GM19023 (cell line): ENCODE data around the gene AXDND1.
"Not testable (repeated sequence)": the region's sequence is repeated elsewhere in the genome, so short reads cannot be mapped to it uniquely, and the experiment has no call there.

Experiments used
- ATAC-seq: cut with Tn5 transposase; IDR thresholded peaks from one replicate; pipeline ENCODE4 v1.9.1; 2021; ENCODE audit warnings: mild to moderate bottlenecking, moderate library complexity; ENCODE audit not compliant: unreplicated experiment

The AXDND1 gene

GRCh38 chr1:179365342-179366092 lies at the start of gene AXDND1:
Gene AXDND1 (plus strand): TSS chr1:179365971. CDS start chr1:179366510, 539 bp downstream.
- peak; percentile 99 for ATAC-seq

DNA sequence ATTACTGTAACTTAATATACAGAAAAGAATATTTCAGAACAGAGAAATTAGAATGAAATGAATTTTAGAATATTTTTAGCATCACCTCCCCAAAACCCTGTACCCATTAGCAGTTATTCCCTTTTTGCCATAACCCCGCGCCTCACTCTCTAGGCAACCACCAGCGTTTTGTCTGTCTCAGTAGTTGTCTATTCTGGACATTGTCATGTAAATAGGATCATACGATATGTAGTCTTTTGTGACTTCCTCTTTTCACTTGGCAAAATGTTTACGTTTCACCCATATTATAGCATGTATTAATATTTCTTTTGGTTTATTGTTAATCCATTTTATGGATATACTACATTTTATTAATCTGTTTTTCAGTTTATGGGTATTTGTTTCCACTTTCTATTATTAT lies 47.3 kb upstream of the AXDND1 start:
- no peak for ATAC-seq

DNA sequence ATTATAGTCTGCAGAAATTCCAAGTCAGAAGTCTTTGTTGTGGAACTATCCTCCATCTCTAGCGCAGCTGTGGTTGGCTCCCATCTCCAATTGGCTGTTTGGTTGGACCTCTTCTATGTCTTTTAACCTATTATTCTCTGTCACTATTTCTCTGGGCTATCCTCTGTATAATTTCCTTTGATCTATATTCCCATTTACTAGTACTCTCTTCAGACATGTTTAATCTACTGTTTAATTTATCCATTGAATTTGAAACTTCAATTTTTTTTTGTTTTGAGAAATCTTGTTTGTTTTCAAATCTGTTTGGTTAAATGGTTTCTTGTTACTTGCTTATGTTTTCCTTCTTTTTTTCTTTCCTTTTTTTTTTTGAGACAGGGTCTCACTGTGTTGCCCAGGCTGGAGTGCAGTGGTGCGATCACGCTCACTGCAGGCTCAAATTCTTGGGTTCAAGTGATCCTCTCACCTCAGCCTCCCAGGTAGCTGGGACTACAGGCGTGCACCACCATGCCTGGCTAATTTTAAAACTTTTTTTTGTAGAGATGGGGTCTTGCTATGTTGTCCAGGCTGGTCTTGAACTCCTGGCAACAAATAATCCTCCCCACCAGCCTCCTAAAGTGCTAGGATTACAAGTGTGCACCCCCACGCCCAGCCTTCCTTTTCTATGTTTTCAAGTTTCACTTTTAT lies 44.1 kb upstream of the AXDND1 start:
- no peak for ATAC-seq

- no peak for ATAC-seq
Measured at GRCh38 chr1:179322557-179322956, 43.2 kb upstream of the AXDND1 start.

DNA sequence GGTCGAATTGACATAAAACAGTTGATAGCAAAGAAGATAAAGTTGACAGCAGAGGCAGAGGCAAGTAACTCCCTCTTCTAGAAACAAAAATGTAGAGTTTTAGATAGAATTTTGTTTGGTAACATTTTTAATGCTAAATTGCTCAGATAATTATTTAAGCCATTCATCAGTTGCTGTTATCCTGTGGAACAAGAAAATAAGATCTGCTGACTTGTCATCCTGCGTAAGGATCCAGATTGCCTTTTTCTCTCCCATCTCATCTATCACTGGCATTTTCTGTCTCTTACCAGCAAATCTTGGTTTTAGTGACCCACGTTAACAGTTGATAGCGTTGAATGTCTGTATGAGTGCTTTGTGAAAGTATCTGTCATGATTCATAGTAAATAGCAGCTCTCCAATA lies 42.3 kb upstream of the AXDND1 start:
- no peak for ATAC-seq

GRCh38 chr1:179325836-179326235 lies 39.9 kb upstream of the AXDND1 start:
- no peak for ATAC-seq

GRCh38 chr1:179326746-179327145 lies 39.0 kb upstream of the AXDND1 start:
- no peak for ATAC-seq

DNA sequence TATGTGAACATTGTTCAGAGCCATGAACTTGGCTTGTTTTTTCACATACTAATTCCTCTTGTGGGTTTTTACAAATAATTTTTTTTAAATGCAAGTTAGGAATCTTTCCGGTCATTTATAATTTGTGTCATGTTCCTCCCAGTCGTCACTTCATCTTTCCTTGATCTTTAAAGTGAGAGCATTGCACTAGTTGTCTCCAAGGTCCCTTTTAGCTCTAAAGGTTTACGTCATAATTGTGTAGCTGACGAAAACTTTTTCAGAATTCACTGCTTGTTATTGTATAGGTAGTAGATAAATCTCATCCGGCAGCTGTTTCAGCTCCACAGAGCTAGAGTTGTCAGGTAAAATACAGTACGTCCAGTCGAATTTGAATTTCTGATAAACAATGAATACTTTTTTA lies 38.6 kb upstream of the AXDND1 start:
- ATAC-seq = no peak

DNA sequence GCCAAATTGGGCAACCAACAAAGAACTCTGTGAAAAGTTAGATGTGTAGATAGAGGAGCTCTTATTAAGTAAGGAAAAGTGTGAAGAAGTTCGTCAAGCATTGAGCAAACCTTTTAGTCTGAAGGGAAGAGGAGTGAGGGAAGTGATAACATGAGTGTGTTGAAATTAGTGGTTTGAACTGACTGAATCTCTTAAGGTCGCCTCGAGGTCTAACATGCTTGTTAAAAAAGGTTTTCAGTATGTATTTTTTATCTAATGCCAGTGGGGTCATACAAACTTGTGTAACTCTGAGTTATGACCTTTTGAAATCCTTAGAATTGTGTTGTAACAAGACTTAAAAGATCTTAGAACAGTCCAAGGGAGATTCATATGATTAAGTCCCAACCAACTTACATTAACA lies 38.1 kb upstream of the AXDND1 start:
- ATAC-seq = no peak

- no peak for ATAC-seq
Measured at GRCh38 chr1:179329862-179330261, 35.9 kb upstream of the AXDND1 start.

- ATAC-seq = no peak
Measured at GRCh38 chr1:179334440-179334839, 31.3 kb upstream of the AXDND1 start.

- ATAC-seq = no peak
Measured at GRCh38 chr1:179337288-179337687, 28.5 kb upstream of the AXDND1 start.

DNA sequence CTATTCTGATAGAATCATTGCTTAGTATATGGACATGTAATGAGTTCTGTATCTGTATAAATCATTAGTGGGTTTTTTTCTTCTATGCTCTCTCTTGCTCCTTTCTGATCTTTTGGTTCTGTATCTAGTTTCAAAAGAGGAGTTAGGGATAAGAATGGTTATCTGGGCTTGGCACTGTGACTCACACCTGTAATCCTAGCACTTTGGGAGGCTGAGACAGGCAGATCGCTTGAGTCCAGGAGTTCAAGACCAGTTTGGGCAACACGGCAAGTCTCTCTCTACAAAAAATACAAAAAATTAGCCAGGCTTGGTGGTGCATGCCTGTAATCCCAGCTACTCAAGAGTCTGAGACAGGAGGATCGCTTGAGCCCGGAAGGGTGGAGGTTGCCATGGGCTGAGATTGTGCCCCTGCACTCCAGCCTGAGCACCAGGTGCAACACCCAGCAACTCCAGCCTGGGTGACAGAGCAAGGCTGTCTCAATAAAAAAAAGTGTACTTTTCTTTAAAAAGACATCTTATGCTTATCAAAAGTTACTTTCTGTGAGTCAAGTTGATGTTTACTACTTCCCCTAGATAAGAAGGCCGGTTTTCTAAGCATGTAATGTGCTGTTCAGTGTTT lies 27.7 kb upstream of the AXDND1 start:
- ATAC-seq = no peak

DNA sequence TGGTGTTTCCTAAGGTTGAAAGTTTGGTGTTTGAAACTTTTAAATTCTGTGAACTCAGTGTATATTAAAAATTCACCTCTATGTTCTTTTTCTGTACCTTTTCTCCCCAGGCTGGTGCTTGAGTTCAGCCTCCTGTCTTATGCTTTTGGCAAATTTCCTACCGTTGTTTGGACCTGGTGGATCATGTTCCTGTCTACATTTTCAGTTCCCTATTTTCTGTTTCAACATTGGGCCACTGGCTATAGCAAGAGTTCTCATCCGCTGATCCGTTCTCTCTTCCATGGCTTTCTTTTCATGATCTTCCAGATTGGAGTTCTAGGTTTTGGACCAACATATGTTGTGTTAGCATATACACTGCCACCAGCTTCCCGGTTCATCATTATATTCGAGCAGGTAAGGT lies 24.9 kb upstream of the AXDND1 start:
- no peak for ATAC-seq

- no peak for ATAC-seq
Measured at GRCh38 chr1:179341943-179342547, 23.7 kb upstream of the AXDND1 start.

DNA sequence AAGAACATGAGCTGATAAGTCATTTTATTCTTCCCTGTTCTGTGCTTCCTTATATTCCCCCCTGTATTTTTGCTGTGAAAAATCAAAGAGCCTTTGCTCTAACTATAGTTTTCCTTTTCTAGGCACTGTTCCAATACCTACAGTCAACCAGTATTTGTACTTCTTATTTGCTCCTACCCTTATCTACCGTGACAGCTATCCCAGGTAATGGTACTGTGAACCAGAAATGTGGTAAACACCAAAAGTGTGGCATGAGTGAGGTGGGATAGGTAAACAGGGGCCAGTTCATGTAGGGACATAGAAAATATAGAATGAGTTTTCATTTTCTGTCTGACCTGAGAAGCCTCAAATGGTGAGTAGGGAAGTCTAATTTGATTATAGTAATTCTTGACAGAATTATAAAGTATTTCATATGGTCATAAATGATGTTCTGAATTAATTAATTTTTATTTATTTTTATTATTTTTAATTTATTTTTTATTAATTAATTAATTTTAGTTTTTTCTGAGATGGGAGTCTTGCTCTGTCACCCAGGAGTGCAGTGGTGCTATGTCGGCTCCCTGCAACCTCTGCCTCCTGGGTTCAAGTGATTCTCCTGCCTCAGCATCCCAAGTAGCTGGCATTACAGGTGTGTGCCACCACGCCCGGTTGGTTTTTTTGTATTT lies 22.9 kb upstream of the AXDND1 start:
- ATAC-seq = no peak

- ATAC-seq = no peak
Measured at GRCh38 chr1:179351281-179351680, 14.5 kb upstream of the AXDND1 start.

- no peak for ATAC-seq
Measured at GRCh38 chr1:179352236-179352635, 13.5 kb upstream of the AXDND1 start.

DNA sequence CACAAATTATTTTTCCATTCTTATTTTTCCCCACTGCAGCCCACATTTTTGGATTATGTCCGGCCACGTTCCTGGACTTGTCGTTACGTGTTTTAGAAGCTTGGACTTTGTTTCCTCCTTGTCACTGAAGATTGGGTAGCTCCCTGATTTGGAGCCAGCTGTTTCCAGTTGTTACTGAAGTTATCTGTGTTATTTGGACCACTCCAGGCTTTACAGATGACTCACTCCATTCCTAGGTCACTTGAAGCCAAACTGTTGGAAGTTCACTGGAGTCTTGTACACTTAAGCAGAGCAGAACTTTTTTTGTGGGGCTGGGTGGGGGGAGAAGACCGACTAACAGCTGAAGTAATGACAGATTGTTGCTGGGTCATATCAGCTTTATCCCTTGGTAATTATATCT lies 12.2 kb upstream of the AXDND1 start:
- ATAC-seq = no peak

DNA sequence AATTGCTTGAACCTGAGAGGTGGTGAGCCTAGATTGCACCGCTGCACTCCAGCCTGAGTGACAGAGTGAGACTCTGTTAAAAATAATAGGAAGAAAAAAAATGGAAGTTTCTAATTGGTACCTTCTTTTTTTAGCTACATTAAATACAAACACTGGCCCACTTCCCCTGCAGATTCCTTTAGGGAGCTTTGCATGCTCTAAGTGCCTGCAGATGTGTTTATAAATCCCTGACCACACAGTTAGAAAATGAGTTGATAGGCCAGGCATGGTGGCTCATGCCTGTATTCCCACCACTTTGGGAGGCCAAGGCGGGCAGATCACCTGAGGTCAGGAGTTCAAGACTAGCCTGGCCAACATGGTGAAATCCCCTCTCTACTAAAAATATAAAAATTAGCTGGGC lies 4.1 kb upstream of the AXDND1 start:
- not testable (repeated sequence) for ATAC-seq
